Stimulated activated CD4-positive, alpha-beta T cell treated with anti-CD3 and anti-CD28 coated beads, Interleukin-1b, Interleukin-23, amount 100 ng/mL, for 4 hours (primary cell): Measurements from ENCODE around the gene OR4K14.
"Not testable (repeated sequence)": the region's sequence is repeated elsewhere in the genome, so short reads cannot be mapped to it uniquely, and the experiment has no call there.

Experiments used
- DNase-seq, 2 donors: peaks; one replicate each; pipeline ENCODE4 v3.0.0-alpha.2; 2020; ENCODE audit warnings: low read depth in 2 of 2

Gene OR4K14, protein sequence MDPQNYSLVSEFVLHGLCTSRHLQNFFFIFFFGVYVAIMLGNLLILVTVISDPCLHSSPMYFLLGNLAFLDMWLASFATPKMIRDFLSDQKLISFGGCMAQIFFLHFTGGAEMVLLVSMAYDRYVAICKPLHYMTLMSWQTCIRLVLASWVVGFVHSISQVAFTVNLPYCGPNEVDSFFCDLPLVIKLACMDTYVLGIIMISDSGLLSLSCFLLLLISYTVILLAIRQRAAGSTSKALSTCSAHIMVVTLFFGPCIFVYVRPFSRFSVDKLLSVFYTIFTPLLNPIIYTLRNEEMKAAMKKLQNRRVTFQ

DNA sequence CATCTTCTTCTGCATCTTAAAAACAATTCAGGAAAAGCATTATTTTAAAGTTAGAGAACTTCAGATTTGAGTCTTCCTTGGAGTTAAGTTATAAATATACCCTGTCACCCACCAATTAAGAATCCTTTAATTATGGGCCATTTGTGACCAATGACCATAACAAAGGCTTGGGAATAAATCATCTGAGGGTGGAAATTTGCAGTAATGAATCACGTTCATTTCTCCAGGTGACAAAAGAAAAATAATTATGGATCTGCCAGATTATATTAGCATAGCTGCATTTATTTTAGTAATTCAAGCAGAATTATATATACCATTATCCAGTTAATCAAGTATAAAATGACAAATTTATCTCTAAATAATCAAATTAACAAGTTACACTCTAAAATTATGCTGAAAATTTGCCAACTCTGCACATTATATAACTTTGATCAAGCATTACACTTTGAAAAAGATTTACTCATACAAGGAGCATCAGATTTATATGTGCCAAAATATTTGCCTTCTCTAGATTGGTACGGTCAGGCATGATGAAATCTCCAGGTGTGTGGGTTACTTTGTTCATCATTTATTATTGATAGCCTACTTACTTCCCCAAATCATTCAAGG is at the start of gene OR4K14:
Gene OR4K14, minus strand, starts transcription at position 51 of the 609 bp plus-strand sequence. CDS start 4,114 bp downstream, outside the sequence.
- no peak for DNase-seq

DNA sequence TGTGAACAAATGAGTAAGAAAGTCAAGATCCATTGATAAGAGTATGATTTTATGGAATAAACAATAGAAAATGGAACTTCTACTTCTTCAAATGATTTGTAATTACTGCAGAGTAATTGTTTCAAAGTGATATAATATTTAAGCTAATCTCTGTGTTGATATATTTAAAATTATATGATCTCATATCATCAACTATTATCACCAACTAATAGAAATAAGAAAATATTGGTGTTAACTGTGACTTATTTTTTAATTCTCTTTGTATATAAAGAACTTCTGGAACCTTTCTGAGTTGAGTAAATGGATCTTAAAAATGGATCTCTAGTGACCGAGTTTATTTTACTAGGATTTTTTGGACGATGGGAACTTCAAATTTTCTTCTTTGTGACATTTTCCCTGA is 40.6 kb upstream of the OR4K14 start, which contains the start of gene OR4L1:
Gene OR4L1, plus strand, starts transcription at position 301 of the 400 bp plus-strand sequence. Its CDS starts 0 bp downstream, at position 301.
- DNase-seq = no peak

DNA sequence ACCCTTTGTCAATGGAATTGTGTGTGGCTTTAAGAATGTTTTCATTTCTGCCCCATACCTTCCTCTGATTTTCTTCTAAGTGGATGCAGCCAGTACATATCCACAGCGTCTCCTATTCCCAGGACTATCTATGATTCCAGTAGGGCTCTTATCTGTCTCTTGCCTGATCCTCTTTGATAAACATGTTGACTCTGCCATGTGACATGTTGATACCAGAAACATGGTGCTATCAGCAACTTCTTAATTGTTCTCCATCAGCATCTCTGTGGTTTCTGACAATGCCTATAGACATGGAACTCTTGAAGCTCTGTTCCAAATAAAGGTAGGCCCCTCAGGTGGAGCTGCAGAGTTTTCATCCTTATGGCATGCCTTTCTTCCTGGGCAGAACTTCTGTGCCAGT is 29.1 kb upstream of the OR4K14 start:
- no peak for DNase-seq

DNA sequence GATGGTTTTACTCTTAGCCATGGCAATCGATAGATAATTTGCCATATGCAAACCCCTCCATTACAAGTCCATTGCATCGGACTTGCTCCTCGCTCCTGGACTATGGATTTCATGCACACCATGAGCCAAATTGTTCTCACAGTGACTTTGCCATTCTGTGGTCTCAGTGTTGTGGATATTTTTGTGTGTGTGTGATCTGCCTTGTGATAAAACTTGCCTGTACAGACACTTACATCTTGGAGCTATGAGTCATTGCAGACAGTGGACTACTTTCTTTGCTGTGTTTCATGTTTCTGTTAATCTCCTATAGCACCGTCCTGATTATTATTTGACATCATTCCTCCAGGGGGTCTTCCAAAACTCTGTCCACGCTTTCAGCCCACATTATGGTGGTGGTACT is 25.1 kb upstream of the OR4K14 start:
- no peak for DNase-seq

DNA sequence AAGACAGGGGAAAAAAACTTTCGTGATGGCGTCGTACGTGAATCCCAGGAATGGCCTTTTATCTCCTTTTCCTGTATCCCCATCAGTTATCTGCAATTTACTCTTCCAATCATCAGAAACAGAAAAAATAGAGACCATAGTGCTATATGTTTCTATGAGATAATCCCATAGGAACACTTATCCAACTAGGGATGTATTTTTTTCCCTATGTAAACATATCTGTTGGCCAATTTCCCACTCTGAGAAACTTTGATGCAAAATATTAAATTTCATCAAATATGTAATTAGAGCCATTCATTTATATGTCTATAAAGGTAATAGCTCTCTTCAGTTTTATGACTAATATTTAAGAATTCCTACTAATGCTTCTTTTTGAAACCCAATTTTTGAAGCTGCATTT is 16.8 kb upstream of the OR4K14 start, which contains the start of gene OR4K13:
Gene OR4K13, minus strand, starts transcription at position 101 of the 400 bp plus-strand sequence. CDS start 1,280 bp downstream, outside the sequence.
- no peak for DNase-seq

DNA sequence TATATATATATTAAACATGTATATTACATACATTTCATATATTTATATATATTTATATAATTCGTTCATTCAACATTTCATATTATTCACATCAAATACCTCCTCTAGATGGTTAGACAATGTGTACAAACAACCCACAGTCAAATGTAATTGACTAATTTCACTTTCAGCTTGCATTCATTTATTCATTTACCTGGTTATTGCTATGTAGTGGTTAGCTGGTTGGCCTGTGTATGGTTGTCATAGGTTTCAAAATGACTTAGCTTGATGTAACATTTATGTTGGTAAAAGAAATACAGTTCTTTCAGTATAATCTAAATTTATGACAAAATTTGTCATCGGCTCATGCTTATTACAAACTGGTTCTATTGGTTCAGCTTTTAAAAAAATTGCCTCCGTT is 16.3 kb upstream of the OR4K14 start:
- no peak for DNase-seq

DNA sequence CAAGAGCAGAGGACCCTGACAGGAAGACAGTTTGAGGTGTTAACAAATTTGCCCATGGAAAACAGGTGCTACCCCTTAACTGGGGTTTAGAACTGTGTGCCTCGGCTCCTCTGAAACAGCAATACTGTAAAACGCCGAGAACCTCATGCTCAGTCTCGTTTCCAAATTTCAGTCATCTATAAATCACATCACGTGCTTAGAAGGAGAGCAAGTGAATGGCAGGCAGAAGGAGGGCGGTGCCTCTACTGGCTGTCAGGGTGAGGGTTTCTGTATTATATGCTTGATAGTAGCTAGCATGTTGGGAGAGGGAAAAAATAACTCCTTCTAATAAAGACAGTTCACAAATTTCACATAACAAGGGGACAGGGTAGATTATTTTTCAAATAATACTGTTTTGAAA is 12.0 kb upstream of the OR4K14 start:
- no peak for DNase-seq

DNA sequence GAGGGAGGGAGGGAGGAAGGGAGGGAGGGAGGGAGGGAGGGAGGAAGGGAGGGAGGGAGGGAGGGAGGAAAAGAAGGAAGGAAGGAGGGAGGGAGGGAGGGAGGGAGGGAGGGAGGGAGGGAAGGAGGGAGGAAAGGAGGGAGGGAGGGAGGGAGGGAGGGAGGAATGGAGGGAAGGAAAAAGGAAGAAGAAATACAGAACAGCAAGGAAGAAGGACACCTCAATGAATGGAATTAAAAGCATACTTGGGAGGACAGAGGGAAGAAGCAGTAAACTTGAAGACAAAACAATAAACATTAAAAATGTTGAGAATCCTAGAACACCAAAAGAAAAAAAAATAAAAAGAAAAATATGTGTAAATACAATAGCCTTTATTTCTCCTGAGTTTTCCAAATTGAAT is 11.0 kb downstream of the OR4K14 start:
- DNase-seq = no peak

DNA sequence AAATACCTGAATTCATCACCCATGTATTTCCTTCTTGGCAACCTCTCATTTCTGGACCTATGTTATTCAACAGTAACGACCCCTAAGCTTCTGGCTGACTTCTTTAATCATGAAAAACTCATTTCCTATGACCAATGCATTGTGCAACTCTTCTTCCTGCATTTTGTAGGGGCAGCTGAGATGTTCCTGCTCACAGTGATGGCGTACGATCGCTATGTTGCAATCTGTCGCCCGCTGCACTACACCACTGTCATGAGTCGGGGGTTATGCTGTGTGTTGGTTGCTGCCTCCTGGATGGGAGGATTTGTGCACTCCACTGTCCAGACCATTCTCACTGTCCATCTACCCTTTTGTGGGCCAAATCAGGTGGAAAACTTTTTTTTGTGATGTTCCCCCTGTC is 16.8 kb downstream of the OR4K14 start:
- DNase-seq = no peak

DNA sequence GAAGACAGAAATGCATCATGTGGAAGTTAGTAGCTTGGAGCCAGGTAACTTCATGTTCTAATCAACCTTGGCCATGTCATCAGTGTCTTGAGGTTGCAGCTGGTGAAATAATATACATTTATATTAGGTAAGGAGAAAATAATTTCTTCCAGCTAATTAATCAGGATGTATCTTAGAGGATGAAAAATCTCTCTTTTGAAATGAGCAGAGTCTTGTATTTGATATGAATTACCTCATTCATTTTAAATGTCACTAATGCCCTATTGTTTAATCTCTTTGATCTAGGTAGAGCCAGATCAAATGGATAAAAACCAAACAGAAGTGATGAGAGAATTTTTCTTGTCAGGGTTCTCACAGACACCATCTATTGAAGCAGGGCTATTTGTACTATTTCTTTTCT is 17.2 kb downstream of the OR4K14 start, which contains the start of gene OR4Q2:
Gene OR4Q2, plus strand, starts transcription at position 301 of the 400 bp plus-strand sequence.
- DNase-seq = no peak

DNA sequence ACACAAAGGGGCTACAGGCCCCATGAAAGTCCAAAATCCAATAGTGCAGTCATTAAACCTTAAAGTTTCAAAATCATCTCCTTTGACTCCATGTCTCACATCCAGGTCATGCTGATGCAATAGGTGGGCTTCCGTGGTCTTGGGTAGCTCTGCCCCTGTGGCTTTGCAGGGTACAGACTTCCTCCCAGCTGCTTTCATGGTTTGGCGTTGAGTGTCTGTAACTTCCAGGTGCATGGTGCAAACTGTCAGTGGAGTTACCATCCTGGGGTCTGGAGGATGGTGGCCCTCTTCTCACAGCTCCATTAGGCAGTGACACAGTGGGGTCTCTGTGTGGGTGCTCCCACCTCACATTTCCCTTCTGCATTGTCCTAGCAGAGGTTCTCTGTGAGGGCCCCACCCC is 25.7 kb downstream of the OR4K14 start:
- DNase-seq = no peak

DNA sequence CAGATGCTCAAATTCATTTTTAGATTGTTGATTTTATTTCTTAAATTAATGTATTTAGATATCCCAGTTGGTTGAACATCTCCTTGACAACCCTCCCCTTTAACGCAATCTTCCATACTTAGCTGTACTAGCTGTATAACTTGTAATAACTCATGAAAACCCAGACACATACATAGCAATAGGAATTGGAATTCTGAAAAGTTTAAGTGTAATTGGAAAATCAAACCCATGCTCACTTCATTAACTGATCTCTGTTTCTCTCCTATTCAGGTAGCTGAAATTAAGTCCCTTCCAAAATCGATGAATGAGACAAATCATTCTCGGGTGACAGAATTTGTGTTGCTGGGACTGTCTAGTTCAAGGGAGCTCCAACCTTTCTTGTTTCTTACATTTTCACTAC is 43.8 kb downstream of the OR4K14 start, which contains the start of gene OR4K15:
Gene OR4K15, plus strand, starts transcription at position 301 of the 400 bp plus-strand sequence. Its CDS starts 0 bp downstream, at position 301.
- no peak for DNase-seq

DNA sequence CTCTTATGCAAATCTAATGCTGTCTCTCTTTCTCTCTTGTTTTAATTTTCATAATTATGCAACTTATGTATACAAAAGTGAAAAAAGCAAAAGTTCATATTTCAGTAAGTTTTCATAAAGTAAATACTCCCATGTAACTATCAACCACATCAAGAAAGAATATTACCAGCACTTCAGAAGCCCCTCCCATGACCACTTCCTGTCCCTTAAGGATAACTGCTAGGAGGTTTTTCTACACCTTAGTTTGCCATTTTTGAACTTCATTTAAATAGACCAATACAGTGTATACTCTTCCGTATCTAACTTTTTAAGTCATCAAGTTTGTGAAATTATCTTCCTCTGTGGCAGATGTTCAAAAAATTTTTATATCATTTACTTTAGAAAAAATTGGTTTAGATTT is 44.3 kb downstream of the OR4K14 start:
- DNase-seq = no peak

DNA sequence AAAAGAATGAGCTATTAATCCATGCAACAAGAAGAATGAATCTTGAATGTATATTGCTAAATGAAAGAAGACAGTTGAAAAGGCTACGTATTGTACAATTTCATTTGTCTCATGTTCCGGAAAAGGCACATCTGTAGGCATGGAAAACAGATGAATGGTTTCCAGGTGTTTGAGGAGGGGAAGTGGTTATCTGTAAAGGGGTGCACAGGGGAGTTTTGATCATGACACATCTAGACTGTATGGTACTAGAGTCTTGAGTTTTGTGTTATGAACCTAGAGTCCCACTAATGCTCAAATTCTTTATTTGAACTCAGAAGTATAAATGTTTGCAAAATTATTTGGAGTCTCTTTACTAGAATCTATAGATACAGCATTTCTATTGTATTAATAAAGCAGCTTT is 49.4 kb downstream of the OR4K14 start:
- DNase-seq = not testable (repeated sequence)
